Fibroblast of skin of left biceps (primary cell): ENCODE measurements around the gene VEPH1.

Source experiments
- DNase-seq, 2 experiments: peaks; one replicate each; pipeline ENCODE4 v3.0.0-alpha.2; 2013; ENCODE audit warnings: low read depth in 2 of 2

VEPH1 gene

GRCh38 chr3:157306502-157306901 lies 196.7 kb downstream of the VEPH1 start:
- DNase-seq: no peak

GRCh38 chr3:157305392-157305791 lies 197.8 kb downstream of the VEPH1 start:
- DNase-seq: no peak

- DNase-seq: no peak
These were observed 201.5 kb downstream of the VEPH1 start for GRCh38 chr3:157301755-157302154.

- no peak for DNase-seq
These were observed 202.1 kb downstream of the VEPH1 start for GRCh38 chr3:157300981-157301663.

GRCh38 chr3:157300094-157300493 lies 203.1 kb downstream of the VEPH1 start:
- DNase-seq: peak; percentile 86 to 87

GRCh38 chr3:157297328-157297915 lies 205.8 kb downstream of the VEPH1 start:
- DNase-seq: no peak

- no peak for DNase-seq
These were observed 208.3 kb downstream of the VEPH1 start for GRCh38 chr3:157294953-157295352.

GRCh38 chr3:157294491-157294890 lies 208.7 kb downstream of the VEPH1 start:
- no peak for DNase-seq

GRCh38 chr3:157290766-157291165 lies 212.4 kb downstream of the VEPH1 start:
- peak; percentile 98 for DNase-seq

GRCh38 chr3:157285966-157286365 lies 217.2 kb downstream of the VEPH1 start:
- DNase-seq: no peak

GRCh38 chr3:157285141-157285540 lies 218.1 kb downstream of the VEPH1 start:
- no peak for DNase-seq

- no peak for DNase-seq
These were observed 218.5 kb downstream of the VEPH1 start for GRCh38 chr3:157284688-157285087.

GRCh38 chr3:157282261-157283191 lies 220.7 kb downstream of the VEPH1 start:
- peak; percentile 95 to 96 for DNase-seq

- no peak for DNase-seq
These were observed 222.4 kb downstream of the VEPH1 start for GRCh38 chr3:157280786-157281185.

- no peak for DNase-seq
These were observed 222.9 kb downstream of the VEPH1 start for GRCh38 chr3:157280354-157280753.

- DNase-seq: no peak
These were observed 224.0 kb downstream of the VEPH1 start for GRCh38 chr3:157279237-157279636.

- no peak for DNase-seq
These were observed 226.4 kb downstream of the VEPH1 start for GRCh38 chr3:157276801-157277200.

GRCh38 chr3:157275832-157276231 lies 227.4 kb downstream of the VEPH1 start:
- no peak for DNase-seq

- no peak for DNase-seq
These were observed 228.5 kb downstream of the VEPH1 start for GRCh38 chr3:157274644-157275137.

- DNase-seq: no peak
These were observed 231.8 kb downstream of the VEPH1 start for GRCh38 chr3:157271283-157271882.

- DNase-seq: no peak
These were observed 235.2 kb downstream of the VEPH1 start for GRCh38 chr3:157268026-157268425.

- no peak for DNase-seq
These were observed 237.3 kb downstream of the VEPH1 start for GRCh38 chr3:157265931-157266330.
